HG02763 (cell line): Measurements from ENCODE around the gene TTLL13.

Experiments used
- ATAC-seq: cut with Tn5 transposase; IDR thresholded peaks from one replicate; pipeline ENCODE4 v1.9.1; 2021; ENCODE audit warnings: mild to moderate bottlenecking, moderate library complexity; ENCODE audit not compliant: unreplicated experiment

The TTLL13 gene

GRCh38 chr15:90214553-90215196 lies 34.7 kb upstream of the TTLL13 start:
- ATAC-seq = no peak

GRCh38 chr15:90217671-90218394 lies 31.5 kb upstream of the TTLL13 start:
- no peak for ATAC-seq

- ATAC-seq = no peak
Observed at GRCh38 chr15:90219421-90220141, 29.8 kb upstream of the TTLL13 start.

GRCh38 chr15:90221246-90221900 lies 28.0 kb upstream of the TTLL13 start:
- no peak for ATAC-seq

GRCh38 chr15:90222547-90222946 lies 26.8 kb upstream of the TTLL13 start:
- ATAC-seq = no peak

GRCh38 chr15:90223441-90224165 lies 25.8 kb upstream of the TTLL13 start:
- ATAC-seq = no peak

GRCh38 chr15:90225047-90225446 lies 24.3 kb upstream of the TTLL13 start:
- ATAC-seq = no peak

- ATAC-seq = no peak
Observed at GRCh38 chr15:90225504-90226234, 23.7 kb upstream of the TTLL13 start.

- ATAC-seq = no peak
Observed at GRCh38 chr15:90227336-90227735, 22.0 kb upstream of the TTLL13 start.

GRCh38 chr15:90227816-90228772 lies 21.3 kb upstream of the TTLL13 start:
- no peak for ATAC-seq

GRCh38 chr15:90228960-90229359 lies 20.4 kb upstream of the TTLL13 start:
- no peak for ATAC-seq

- ATAC-seq = no peak
Observed at GRCh38 chr15:90230071-90230494, 19.3 kb upstream of the TTLL13 start.

- no peak for ATAC-seq
Observed at GRCh38 chr15:90230610-90231009, 18.7 kb upstream of the TTLL13 start.

- no peak for ATAC-seq
Observed at GRCh38 chr15:90231028-90232017, 18.0 kb upstream of the TTLL13 start.

GRCh38 chr15:90232196-90232595 lies 17.2 kb upstream of the TTLL13 start:
- ATAC-seq = no peak

- no peak for ATAC-seq
Observed at GRCh38 chr15:90232941-90233386, 16.4 kb upstream of the TTLL13 start.

- peak; percentile 86 for ATAC-seq
Observed at GRCh38 chr15:90233387-90234095, 15.8 kb upstream of the TTLL13 start, which contains the start of gene CIB1. Gene CIB1, minus strand, starts transcription at chr15:90233941. Its CDS starts 56 bp downstream, at chr15:90233885.
